SU-DHL-6 (cell line): Measurements from ENCODE around the gene PCLO.
A peak's percentile ranks its signal among the peaks of the same experiment; 100 is the strongest.

ENCODE experiments used
- H2AFZ ChIP-seq: fragments of 200-600 bp; sonication (generic); 2 replicates; pipeline ENCODE4 v1.6.1; 2014; ENCODE audit warnings: low read depth, mild to moderate bottlenecking, moderate library complexity, mixed read lengths, antibody characterized with exemption, low read length; ENCODE audit not compliant: severe bottlenecking
- H3F3A ChIP-seq: fragments of 200-600 bp; shearing (Covaris generic); 2 replicates; pipeline ENCODE4 v1.6.0; 2016; ENCODE audit warnings: antibody characterized with exemption, mild to moderate bottlenecking; ENCODE audit not compliant: insufficient read depth
- H3K27ac ChIP-seq: fragments of 200-600 bp; sonication (generic); 2 replicates; pipeline ENCODE4 v1.5.1; 2016; ENCODE audit warnings: low read depth, mild to moderate bottlenecking, low read length, moderate library complexity, mixed read lengths
- H3K27me3 ChIP-seq: fragments of 200-600 bp; sonication (generic), shearing (Covaris generic); 2 replicates; pipeline ENCODE4 v1.6.0; 2014; ENCODE audit warnings: mild to moderate bottlenecking, low read length
- H3K36me3 ChIP-seq: fragments of 200-600 bp; sonication (generic); 2 replicates; pipeline ENCODE4 v1.6.1; 2014; ENCODE audit warnings: mild to moderate bottlenecking, low read length, mixed read lengths
- H3K4me2 ChIP-seq: fragments of 300-600, 200-600 bp; shearing (Covaris generic), sonication (generic); 2 replicates; pipeline ENCODE4 v1.6.0; 2014; ENCODE audit warnings: low read length, low read depth, mild to moderate bottlenecking; ENCODE audit not compliant: poor library complexity, severe bottlenecking
- H3K4me3 ChIP-seq: fragments of 200-600 bp; sonication (generic); 2 replicates; pipeline ENCODE4 v1.5.1; 2014; ENCODE audit warnings: antibody characterized with exemption, low read length, mild to moderate bottlenecking, mixed read lengths; ENCODE audit not compliant: insufficient read depth, poor library complexity, severe bottlenecking
- H3K79me2 ChIP-seq: fragments of 200-600 bp; sonication (generic); 2 replicates; pipeline ENCODE4 v1.6.1; 2014; ENCODE audit warnings: mild to moderate bottlenecking, low read length, moderate library complexity; ENCODE audit not compliant: insufficient read depth
- H3K9ac ChIP-seq: fragments of 200-600 bp; sonication (generic); 2 replicates; pipeline ENCODE4 v1.7.0; 2014; ENCODE audit warnings: mild to moderate bottlenecking, low read length
- H3K9me2 ChIP-seq: fragments of 200-600 bp; sonication (generic); replicated peaks from 2 replicates; pipeline ENCODE4 v1.6.1; 2014; ENCODE audit warnings: low read length; ENCODE audit not compliant: insufficient read depth
- H3K9me3 ChIP-seq: fragments of 200-600 bp; sonication (generic); 2 replicates; pipeline ENCODE4 v1.6.1; 2014; ENCODE audit warnings: low read length, mixed read lengths; ENCODE audit not compliant: insufficient read depth
- H4K20me1 ChIP-seq: fragments of 200-600 bp; sonication (generic); 2 replicates; pipeline ENCODE4 v1.6.1; 2014; ENCODE audit warnings: low read depth, mild to moderate bottlenecking, antibody characterized with exemption, low read length, moderate library complexity, mixed read lengths
- CTCF ChIP-seq: fragments of 200-600 bp; sonication (generic); IDR thresholded peaks from one replicate; pipeline ENCODE4 v1.5.1; 2017; ENCODE audit warnings: antibody characterized with exemption, mild to moderate bottlenecking, low read length, moderate library complexity; ENCODE audit not compliant: insufficient read depth, poor library complexity, severe bottlenecking
- EZH2phosphoT487 ChIP-seq: fragments of 200-600 bp; sonication (generic), shearing (Covaris generic); conservative IDR thresholded peaks from 2 replicates; pipeline ENCODE4 v1.6.1; 2018; ENCODE audit warnings: mild to moderate bottlenecking, antibody characterized with exemption, low read length, moderate library complexity, mixed read lengths

Gene PCLO

GRCh38 chr7:83162402-83163256, at the start of gene PCLO:
Gene PCLO, minus strand, starts transcription at chr7:83162884. Its CDS starts 292 bp downstream, at chr7:83162592.
- H2AFZ ChIP-seq, result peak within 1 kb of the TSS; percentile 76
- no peaks in the 10 kb centered on the region for H3K79me2 ChIP-seq
- peaks cover 7% of the 10 kb centered on the region; the same call in 1 of the 2 replicates for H4K20me1 ChIP-seq
- H3K4me3 ChIP-seq, result peak within 1 kb of the TSS; percentile 61
- H3K36me3 ChIP-seq, result no peaks in the 10 kb centered on the region
- no peaks in the 10 kb centered on the region; the same call in 1 of the 2 replicates for H3F3A ChIP-seq
- no peaks in the 10 kb centered on the region for H3K27me3 ChIP-seq
- TF ChIP-seq EZH2phosphoT487 (no peak), CTCF (no peak)
- no peaks in the 10 kb centered on the region for H3K9me3 ChIP-seq
- peak within 1 kb of the TSS; percentile 54 for H3K9ac ChIP-seq
- 0 out of 2 replicates have a peak within 1 kb of the TSS, but pooled peaks have one; percentile 25 for H3K27ac ChIP-seq
- peak within 1 kb of the TSS; percentile 51 for H3K4me2 ChIP-seq
- no peaks in the 10 kb centered on the region for H3K9me2 ChIP-seq

- 0 out of 2 replicates have a peak, but pooled peaks cover 3% of the 10 kb centered on the region for H3F3A ChIP-seq
- no peak overlapping the region for H2AFZ ChIP-seq
- no peaks in the 10 kb centered on the region for H3K9me2 ChIP-seq
- no peak overlapping the region for H3K4me3 ChIP-seq
- H3K79me2 ChIP-seq, result no peaks in the 10 kb centered on the region
- H3K9me3 ChIP-seq, result no peaks in the 10 kb centered on the region
- H3K36me3 ChIP-seq, result no peaks in the 10 kb centered on the region
- H3K9ac ChIP-seq, result no peak overlapping the region
- no peak for TF ChIP-seq CTCF
- TF ChIP-seq EZH2phosphoT487, result no peak
- no peak overlapping the region for H3K27ac ChIP-seq
- H3K4me2 ChIP-seq, result no peak overlapping the region
- H4K20me1 ChIP-seq, result no peaks in the 10 kb centered on the region
- H3K27me3 ChIP-seq, result no peaks in the 10 kb centered on the region
Measured at GRCh38 chr7:83211685-83212084, 49.0 kb upstream of the PCLO start.

- TF ChIP-seq EZH2phosphoT487, result no peak
- no peak for TF ChIP-seq CTCF
- Histone ChIP-seq H3K36me3 (no peaks in the 10 kb centered on the region), H3K9me2 (no peaks in the 10 kb centered on the region), H3K4me3 (no peak overlapping the region), H3K27ac (no peak overlapping the region), H3K9me3 (no peaks in the 10 kb centered on the region), H3K79me2 (no peaks in the 10 kb centered on the region), H3F3A (0 out of 2 replicates have a peak, but pooled peaks cover 3% of the 10 kb centered on the region), H3K27me3 (no peaks in the 10 kb centered on the region), H4K20me1 (no peaks in the 10 kb centered on the region), H3K4me2 (no peak overlapping the region), H3K9ac (no peak overlapping the region), H2AFZ (no peak overlapping the region)
Measured at GRCh38 chr7:83210479-83210878, 47.8 kb upstream of the PCLO start.
